HG02571 (cell line): ENCODE data around the gene CENPP.

Source experiments
- ATAC-seq: cut with Tn5 transposase; IDR thresholded peaks from one replicate; pipeline ENCODE4 v1.9.1; 2021; ENCODE audit warnings: mild to moderate bottlenecking, moderate library complexity; ENCODE audit not compliant: unreplicated experiment

CENPP gene

DNA sequence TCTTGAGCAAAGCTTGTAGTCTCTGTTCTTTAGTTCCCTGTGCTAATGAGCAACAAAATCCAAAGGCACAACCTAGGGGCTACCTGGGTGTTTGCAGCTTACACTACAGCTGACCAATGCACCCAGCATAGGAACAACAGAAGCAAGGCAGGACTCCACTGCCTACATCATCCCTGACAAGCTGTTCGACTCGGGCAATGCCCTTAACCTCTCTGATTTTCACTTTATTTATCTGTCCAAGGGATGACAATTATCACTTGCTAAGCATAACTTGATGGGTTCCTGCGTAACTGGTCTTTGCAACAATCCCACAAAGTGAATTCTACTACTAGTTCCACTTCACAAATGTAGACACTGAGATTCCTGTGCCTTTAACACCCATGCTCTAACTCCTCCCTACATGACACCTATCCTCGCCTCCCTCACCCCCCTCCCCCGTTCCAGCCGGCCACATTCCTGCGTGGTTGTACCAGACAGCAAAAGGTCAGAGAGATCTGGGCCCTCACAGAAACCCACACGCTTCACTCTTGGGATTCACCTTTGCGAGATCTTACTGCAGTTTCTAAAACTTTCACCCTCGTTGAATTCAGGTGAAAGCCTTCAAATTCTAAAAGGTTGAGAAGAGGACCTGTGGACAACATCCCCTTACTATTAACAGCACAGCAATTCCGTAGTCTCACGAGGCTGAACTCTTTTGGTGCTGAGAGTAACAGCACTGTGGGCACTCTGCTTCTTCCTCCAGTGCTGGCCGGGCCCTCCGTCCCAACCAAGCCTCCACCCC, 343.2 kb downstream of the CENPP start:
- ATAC-seq: no peak

GRCh38 chr9:92669527-92669889, 343.8 kb downstream of the CENPP start:
- peak; percentile 7 for ATAC-seq
